Stimulated activated CD8-positive, alpha-beta memory T cell treated with anti-CD3 and anti-CD28 coated beads, Interleukin-7, amount 100 ng/mL, for 48 hours (primary cell): Measurements from ENCODE around the gene CAPN10.
"Not testable (repeated sequence)": the region's sequence is repeated elsewhere in the genome, so short reads cannot be mapped to it uniquely, and the experiment has no call there.

Experiments
- DNase-seq, 2 donors: peaks; one replicate each; pipeline ENCODE4 v3.0.0-alpha.2; 2020; ENCODE audit warnings: low read depth in 1 of 2; ENCODE audit errors: extremely low read depth in 1 of 2

CAPN10 gene

GRCh38 chr2:240586198-240586918 lies at the start of gene CAPN10:
Gene CAPN10, plus strand, starts transcription at chr2:240586734. Its CDS starts 178 bp downstream, at chr2:240586912.
- DNase-seq, result peak; percentile 94 to 96

GRCh38 chr2:240538031-240538780 lies 48.3 kb upstream of the CAPN10 start:
- no peak for DNase-seq

- not testable (repeated sequence) for DNase-seq
These were observed 47.4 kb upstream of the CAPN10 start for GRCh38 chr2:240539101-240539500.

GRCh38 chr2:240539906-240540305 lies 46.6 kb upstream of the CAPN10 start:
- DNase-seq, result no peak

- DNase-seq, result no peak
These were observed 35.2 kb upstream of the CAPN10 start for GRCh38 chr2:240551288-240551687.

GRCh38 chr2:240551811-240552210 lies 34.7 kb upstream of the CAPN10 start:
- DNase-seq, result no peak

- no peak for DNase-seq
These were observed 32.5 kb upstream of the CAPN10 start for GRCh38 chr2:240553956-240554480.

- no peak for DNase-seq
These were observed 31.6 kb upstream of the CAPN10 start for GRCh38 chr2:240554767-240555493.

GRCh38 chr2:240555541-240556250 lies 30.8 kb upstream of the CAPN10 start:
- no peak for DNase-seq

- DNase-seq, result no peak
These were observed 29.9 kb upstream of the CAPN10 start for GRCh38 chr2:240556553-240557100.

GRCh38 chr2:240557101-240557751 lies 29.3 kb upstream of the CAPN10 start:
- DNase-seq, result no peak

GRCh38 chr2:240557808-240558207 lies 28.7 kb upstream of the CAPN10 start, which contains the start of gene ANKMY1:
Gene ANKMY1, minus strand, starts transcription at chr2:240557988. Its CDS starts 653 bp downstream, at chr2:240557335.
- DNase-seq, result peak; percentile 58 to 70

GRCh38 chr2:240558236-240558761 lies 28.2 kb upstream of the CAPN10 start:
- no peak for DNase-seq

GRCh38 chr2:240559286-240559685 lies 27.2 kb upstream of the CAPN10 start:
- no peak for DNase-seq

- peak; percentile 85 to 90 for DNase-seq
These were observed 26.5 kb upstream of the CAPN10 start, which contains the start of gene DUSP28 for GRCh38 chr2:240560084-240560479. Gene DUSP28, plus strand, starts transcription at chr2:240560357. Its CDS starts 328 bp downstream, at chr2:240560685.

- peak; percentile 96 to 99 for DNase-seq
These were observed 25.8 kb upstream of the CAPN10 start for GRCh38 chr2:240560480-240561324.

- no peak for DNase-seq
These were observed 25.1 kb upstream of the CAPN10 start for GRCh38 chr2:240561325-240561971.

- not testable (repeated sequence) for DNase-seq
These were observed 23.3 kb upstream of the CAPN10 start for GRCh38 chr2:240563231-240563630.
